ENCODE measurements around the gene CAPNS1. TPM values are rescaled to one million over a fixed set of nuclear protein-coding genes. Genes with fewer than 3 reads are reported as not detected.

CAPNS1 gene
- 405 and 525 TPM in 2 replicates for total RNA-seq

GRCh38 chr19:36139473-36140303 lies at the start of gene CAPNS1:
TSS of gene CAPNS1 (plus strand) at chr19:36140066. CDS start at chr19:36141012, 946 bp downstream.

GRCh38 chr19:36110487-36111199 lies 29.2 kb upstream of the CAPNS1 start, which contains the start of gene OVOL3:
TSS of gene OVOL3 (plus strand) at chr19:36111143. CDS start at chr19:36111203, 60 bp downstream.

GRCh38 chr19:36114721-36115452 lies 25.0 kb upstream of the CAPNS1 start, which contains the start of gene POLR2I:
TSS of gene POLR2I (minus strand) at chr19:36114875. CDS start at chr19:36114856, 19 bp downstream.

GRCh38 chr19:36115453-36116343 lies 24.2 kb upstream of the CAPNS1 start, which contains the start of gene TBCB:
TSS of gene TBCB (plus strand) at chr19:36115468. CDS start at chr19:36115561, 93 bp downstream.

GRCh38 chr19:36152352-36153091 lies 12.7 kb downstream of the CAPNS1 start, which contains the start of gene COX7A1:
TSS of gene COX7A1 (minus strand) at chr19:36152447. CDS start at chr19:36152407, 40 bp downstream.

Other genes starting within 250 kb of the CAPNS1 start
- gene NFKBID, start 239.5 kb upstream of the CAPNS1 start, total RNA-seq = 2.9 and 5.5 TPM in 2 replicates
- gene HCST, start 237.5 kb upstream of the CAPNS1 start, total RNA-seq = not detected in 2 replicates
- gene TYROBP, start 231.8 kb upstream of the CAPNS1 start, total RNA-seq = not detected in 2 replicates
- gene LRFN3, start 203.7 kb upstream of the CAPNS1 start, total RNA-seq = 9.6 and 11.1 TPM in 2 replicates
- gene SDHAF1, start 144.9 kb upstream of the CAPNS1 start, total RNA-seq = 12.7 and 13.4 TPM in 2 replicates
- gene SYNE4, start 131.3 kb upstream of the CAPNS1 start, total RNA-seq = 0.19 TPM in 1 of 2 replicates, not detected in the other
- gene ALKBH6, start 125.9 kb upstream of the CAPNS1 start, total RNA-seq = 11.3 and 14.0 TPM in 2 replicates
- 4.0 and 5.6 TPM in 2 replicates for gene CLIP3, start 107.2 kb upstream of the CAPNS1 start, total RNA-seq
- gene THAP8, start 85.8 kb upstream of the CAPNS1 start, total RNA-seq = 1.3 and 1.6 TPM in 2 replicates
- gene WDR62, start 85.2 kb upstream of the CAPNS1 start, total RNA-seq = 5.2 and 6.5 TPM in 2 replicates
- not detected in 2 replicates for gene OVOL3, start 28.9 kb upstream of the CAPNS1 start, total RNA-seq
- 26.5 and 37.2 TPM in 2 replicates for gene POLR2I, start 25.2 kb upstream of the CAPNS1 start, total RNA-seq
- gene TBCB, start 24.6 kb upstream of the CAPNS1 start, total RNA-seq = 136 and 145 TPM in 2 replicates
- gene COX7A1, start 12.4 kb downstream of the CAPNS1 start, total RNA-seq = 5.9 and 9.5 TPM in 2 replicates
- gene ZNF565, start 74.6 kb downstream of the CAPNS1 start, total RNA-seq = 3.9 and 4.7 TPM in 2 replicates
- 107 and 136 TPM in 2 replicates for gene ZNF146, start 75.0 kb downstream of the CAPNS1 start, total RNA-seq
- gene ZFP14, start 239.1 kb downstream of the CAPNS1 start, total RNA-seq = 2.0 and 3.4 TPM in 2 replicates

Measured in vein endothelial cell (primary cell).